Smooth muscle cell (in vitro differentiated cells): Measurements from ENCODE around the gene GRIK5. TPM values are rescaled to one million over a fixed set of nuclear protein-coding genes. Genes with fewer than 3 reads are reported as not detected.

Source experiments
- DNase-seq: peaks from one replicate; lab custom pipeline; 2025; ENCODE audit not compliant: unreplicated experiment; lab: John Stamatoyannopoulos, UW
- H2AFZ ChIP-seq: fragments of 200-600 bp; sonication (generic); 2 replicates; pipeline ENCODE4 v1.6.0; 2016; ENCODE audit warnings: antibody characterized with exemption, low read depth, mild to moderate bottlenecking
- H3F3A ChIP-seq: fragments of 200-600 bp; sonication (generic); 2 replicates; pipeline ENCODE4 v1.6.0; 2017; ENCODE audit warnings: antibody characterized with exemption, low read depth
- H3K27ac ChIP-seq: fragments of 200-600 bp; sonication (generic); 2 replicates; pipeline ENCODE4 v1.5.1; 2016; ENCODE audit warnings: low read depth, mild to moderate bottlenecking
- H3K27me3 ChIP-seq: fragments of 200-600 bp; sonication (generic); 2 replicates; pipeline ENCODE4 v1.6.1; 2016; ENCODE audit warnings: low read depth, mild to moderate bottlenecking
- H3K36me3 ChIP-seq: fragments of 200-600 bp; sonication (generic); 2 replicates; pipeline ENCODE4 v1.5.1; 2016; ENCODE audit warnings: low read depth
- H3K4me1 ChIP-seq: fragments of 200-600 bp; sonication (generic); 2 replicates; pipeline ENCODE4 v1.5.1; 2016; ENCODE audit warnings: low read depth
- H3K4me2 ChIP-seq: fragments of 200-600 bp; sonication (generic); 2 replicates; pipeline ENCODE4 v1.6.0; 2016; ENCODE audit warnings: mild to moderate bottlenecking
- H3K4me3 ChIP-seq: fragments of 200-600 bp; sonication (generic); 2 replicates; pipeline ENCODE4 v1.5.1; 2016; ENCODE audit warnings: mild to moderate bottlenecking
- H3K79me2 ChIP-seq: fragments of 200-600 bp; sonication (generic); 2 replicates; pipeline ENCODE4 v1.6.0; 2016; ENCODE audit warnings: low read depth, mild to moderate bottlenecking
- H3K9ac ChIP-seq: fragments of 200-600 bp; sonication (generic); 2 replicates; pipeline ENCODE4 v1.6.0; 2016; ENCODE audit warnings: low read depth
- H3K9me3 ChIP-seq: fragments of 200-600 bp; sonication (generic); replicated peaks from 2 replicates; pipeline ENCODE4 v1.5.1; 2016; ENCODE audit warnings: low read depth
- H4K20me1 ChIP-seq: fragments of 200-600 bp; sonication (generic); 2 replicates; pipeline ENCODE4 v1.6.0; 2016; ENCODE audit warnings: low read depth
- CTCF ChIP-seq: fragments of 200-600 bp; sonication (generic); IDR thresholded peaks from 2 replicates; pipeline ENCODE4 v1.5.1; 2017; ENCODE audit warnings: borderline replicate concordance, mild to moderate bottlenecking, antibody characterized with exemption; ENCODE audit not compliant: insufficient read depth, poor library complexity, severe bottlenecking
- WGBS: methylation state at CpG from one replicate; pipeline ENCODE4 v1.1.7; 2016; ENCODE audit warnings: low lambda C conversion rate; 5-methylcytosine and 5-hydroxymethylcytosine counted together
- polyA plus RNA-seq: library from polyadenylated mRNA; unstranded; fragments of >200 nt; fragmentation: Nextera tagmentation; extraction: Ambion mirVana; gene quantifications from 2 replicates; pipeline ENCODE4 v1.2.1, GENCODE V29; 2016
- total RNA-seq: library from RNA; depleted of rRNA; stranded (reverse); fragments of >200 nt; gene quantifications from 2 replicates; pipeline ENCODE4 v1.2.3, GENCODE V29; 2014

The GRIK5 gene
- total and polyA plus RNA-seq, 2 experiments from 2014 or later, result 0.67 to 2.0 TPM

GRCh38 chr19:42079276-42079669, 9.3 kb upstream of the GRIK5 start:
- Histone ChIP-seq H3K27me3 (no peaks in the 10 kb centered on the region), H3K4me2 (no peak overlapping the region), H3K36me3 (no peaks in the 10 kb centered on the region), H3K4me1 (peaks cover 16% of the 10 kb centered on the region), H4K20me1 (peaks cover 56% of the 10 kb centered on the region), H3K9me3 (no peaks in the 10 kb centered on the region), H3K79me2 (peaks cover 42% of the 10 kb centered on the region), H3K4me3 (no peak overlapping the region), H3K9ac (no peak overlapping the region), H2AFZ (no peak overlapping the region), H3K27ac (no peak overlapping the region), H3F3A (no peaks in the 10 kb centered on the region)
- no peak for TF ChIP-seq CTCF
- DNase-seq, result no peak
- WGBS, result 84% methylated on average over 16 of the region's 16 CpGs

GRCh38 chr19:42078538-42079275, 8.7 kb upstream of the GRIK5 start:
- peaks cover 42% of the 10 kb centered on the region for H3K79me2 ChIP-seq
- H4K20me1 ChIP-seq, result peaks cover 56% of the 10 kb centered on the region
- no peaks in the 10 kb centered on the region for H3K36me3 ChIP-seq
- H2AFZ ChIP-seq, result no peak overlapping the region
- H3K4me3 ChIP-seq, result no peak overlapping the region
- H3F3A ChIP-seq, result no peaks in the 10 kb centered on the region
- H3K27me3 ChIP-seq, result no peaks in the 10 kb centered on the region
- no peak overlapping the region for H3K27ac ChIP-seq
- no peak overlapping the region for H3K9ac ChIP-seq
- no peak overlapping the region for H3K4me2 ChIP-seq
- TF ChIP-seq CTCF, result no peak
- 89% methylated on average over 15 of the region's 15 CpGs for WGBS
- no peaks in the 10 kb centered on the region for H3K9me3 ChIP-seq
- no peak for DNase-seq
- H3K4me1 ChIP-seq, result peaks cover 16% of the 10 kb centered on the region

- no peaks in the 10 kb centered on the region for H3K27me3 ChIP-seq
- peaks cover 16% of the 10 kb centered on the region for H3K4me1 ChIP-seq
- H2AFZ ChIP-seq, result no peak overlapping the region
- H3K9ac ChIP-seq, result no peak overlapping the region
- H3F3A ChIP-seq, result no peaks in the 10 kb centered on the region
- no peaks in the 10 kb centered on the region for H3K9me3 ChIP-seq
- H4K20me1 ChIP-seq, result peaks cover 56% of the 10 kb centered on the region
- H3K36me3 ChIP-seq, result no peaks in the 10 kb centered on the region
- DNase-seq, result no peak
- peaks cover 37% of the 10 kb centered on the region for H3K79me2 ChIP-seq
- H3K27ac ChIP-seq, result no peak overlapping the region
- peak overlapping the region; percentile 87 for H3K4me2 ChIP-seq
- TF ChIP-seq CTCF, result no peak
- H3K4me3 ChIP-seq, result no peak overlapping the region
- WGBS, result 94% methylated on average over 1 of the region's 1 CpG
These were observed 8.1 kb upstream of the GRIK5 start for GRCh38 chr19:42078058-42078457.
